Stimulated activated CD4-positive, alpha-beta T cell treated with anti-CD3 and anti-CD28 coated beads, TNF-alpha, amount 100 ng/mL, for 48 hours (primary cell): Measurements from ENCODE around the gene ST3GAL2.
A peak's percentile ranks its signal among the peaks of the same experiment; 100 is the strongest.
"Not testable (repeated sequence)": the region's sequence is repeated elsewhere in the genome, so short reads cannot be mapped to it uniquely, and the experiment has no call there.

Experiments used
- DNase-seq, 3 donors: peaks; one replicate each; pipeline ENCODE4 v3.0.0-alpha.2; 2020; ENCODE audit warnings: low read depth in 3 of 3

The ST3GAL2 gene

GRCh38 chr16:70386289-70386986, 52.5 kb downstream of the ST3GAL2 start:
- not testable (repeated sequence) for DNase-seq

GRCh38 chr16:70383421-70383960, 55.4 kb downstream of the ST3GAL2 start:
- no peak for DNase-seq

GRCh38 chr16:70381604-70382342, 57.1 kb downstream of the ST3GAL2 start:
- peak in 1 of 3 donors; percentile 41 for DNase-seq

GRCh38 chr16:70380919-70381603, 57.8 kb downstream of the ST3GAL2 start:
- peak; percentile 92 to 96 (median 94) for DNase-seq

- DNase-seq = peak; percentile 68 to 80 (median 72)
Observed at GRCh38 chr16:70380248-70380918, 58.5 kb downstream of the ST3GAL2 start.

DNA sequence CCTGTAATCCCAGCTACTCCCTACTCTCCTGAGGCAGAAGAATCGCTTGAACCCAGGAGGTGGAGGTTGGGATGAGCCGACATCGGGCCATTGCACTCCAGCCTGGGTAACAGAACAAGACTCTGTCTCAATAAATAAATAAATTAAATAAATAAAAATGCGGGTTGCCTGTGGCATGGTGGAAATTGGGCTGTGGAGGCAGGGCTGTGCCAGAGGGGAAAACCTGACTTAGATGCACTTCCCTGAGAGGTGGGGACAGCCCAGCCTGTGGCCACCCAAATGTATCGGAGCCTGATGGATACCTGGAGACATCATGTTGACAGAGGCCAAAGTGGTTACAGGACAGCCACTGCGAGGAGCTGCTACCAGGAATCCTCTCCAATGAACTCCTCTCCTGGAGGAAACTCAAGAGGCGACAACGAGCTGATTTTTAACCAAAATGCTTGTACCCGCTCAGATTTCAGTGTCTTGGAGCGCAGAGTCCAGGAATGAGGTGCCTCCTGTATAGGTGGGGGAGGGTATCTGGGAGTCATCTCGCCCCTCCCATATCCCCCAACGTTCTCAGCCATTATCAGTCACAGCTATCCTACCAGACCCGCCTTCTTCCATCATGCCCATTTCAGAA, 59.9 kb downstream of the ST3GAL2 start:
- no peak for DNase-seq

DNA sequence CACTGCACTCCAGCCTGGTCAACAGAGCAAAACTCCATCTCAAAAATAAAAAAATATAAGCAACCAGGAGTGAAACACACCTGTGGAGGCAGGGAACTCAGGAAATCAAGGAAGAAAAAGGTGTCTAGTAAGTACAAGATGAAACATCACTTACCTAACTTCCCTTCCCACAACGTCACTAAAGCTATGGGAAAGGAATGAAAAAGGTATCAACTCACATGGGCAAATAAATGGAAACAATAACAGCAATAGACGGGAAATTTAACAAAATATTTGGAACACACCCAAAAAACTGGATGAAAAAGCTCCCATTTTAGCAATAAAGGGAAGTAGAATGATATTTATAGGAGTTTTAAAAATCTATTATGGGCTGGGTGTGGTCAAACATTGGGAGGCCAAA, 61.1 kb downstream of the ST3GAL2 start:
- no peak for DNase-seq

DNA sequence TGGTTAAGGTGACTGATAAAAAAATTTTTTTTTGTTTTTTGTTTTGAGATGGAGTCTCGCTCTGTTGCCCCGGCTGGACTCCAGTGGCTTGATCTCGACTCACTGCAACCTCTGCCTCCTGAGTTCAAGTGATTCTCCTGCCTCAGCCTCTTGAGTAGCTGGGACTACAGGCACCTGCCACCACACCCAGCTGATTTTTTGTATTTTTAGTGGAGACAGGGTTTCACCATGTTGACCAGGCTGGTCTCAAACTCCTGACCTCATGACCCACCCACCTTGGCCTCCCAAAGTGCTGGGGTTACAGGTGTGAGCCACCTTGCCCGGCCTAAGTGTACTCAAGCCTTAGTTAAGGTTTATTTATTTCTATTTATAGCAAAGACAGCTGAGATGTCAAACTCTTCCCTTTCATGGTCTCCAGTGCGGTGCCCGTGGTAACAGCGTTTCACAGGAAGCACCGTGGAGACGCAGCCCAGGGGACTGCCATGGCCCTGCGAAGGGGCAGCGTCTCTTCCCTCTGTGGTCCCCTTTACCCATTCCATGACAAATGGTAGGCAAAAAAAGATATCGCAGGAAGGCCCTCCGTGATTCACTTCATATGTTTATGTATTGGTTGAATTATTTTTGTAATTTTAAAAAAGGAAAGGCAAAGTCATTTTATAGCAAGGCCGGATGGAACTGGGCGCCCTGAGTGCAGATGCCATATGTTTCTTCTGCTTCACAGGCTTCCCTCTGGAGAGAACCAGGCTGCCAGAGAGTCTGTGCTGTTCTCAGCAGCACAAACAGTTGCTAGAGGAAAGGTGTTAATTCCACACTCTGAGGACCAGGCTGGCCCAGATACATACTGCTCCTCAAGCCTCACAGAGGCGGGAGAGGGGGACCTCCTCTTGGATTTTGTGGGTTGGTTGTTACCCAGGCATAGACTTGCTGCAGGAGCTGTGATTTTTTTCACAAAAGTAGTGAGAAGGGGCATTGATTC, 63.0 kb downstream of the ST3GAL2 start:
- DNase-seq = no peak

- no peak for DNase-seq
Observed at GRCh38 chr16:70374213-70374612, 64.7 kb downstream of the ST3GAL2 start.

DNA sequence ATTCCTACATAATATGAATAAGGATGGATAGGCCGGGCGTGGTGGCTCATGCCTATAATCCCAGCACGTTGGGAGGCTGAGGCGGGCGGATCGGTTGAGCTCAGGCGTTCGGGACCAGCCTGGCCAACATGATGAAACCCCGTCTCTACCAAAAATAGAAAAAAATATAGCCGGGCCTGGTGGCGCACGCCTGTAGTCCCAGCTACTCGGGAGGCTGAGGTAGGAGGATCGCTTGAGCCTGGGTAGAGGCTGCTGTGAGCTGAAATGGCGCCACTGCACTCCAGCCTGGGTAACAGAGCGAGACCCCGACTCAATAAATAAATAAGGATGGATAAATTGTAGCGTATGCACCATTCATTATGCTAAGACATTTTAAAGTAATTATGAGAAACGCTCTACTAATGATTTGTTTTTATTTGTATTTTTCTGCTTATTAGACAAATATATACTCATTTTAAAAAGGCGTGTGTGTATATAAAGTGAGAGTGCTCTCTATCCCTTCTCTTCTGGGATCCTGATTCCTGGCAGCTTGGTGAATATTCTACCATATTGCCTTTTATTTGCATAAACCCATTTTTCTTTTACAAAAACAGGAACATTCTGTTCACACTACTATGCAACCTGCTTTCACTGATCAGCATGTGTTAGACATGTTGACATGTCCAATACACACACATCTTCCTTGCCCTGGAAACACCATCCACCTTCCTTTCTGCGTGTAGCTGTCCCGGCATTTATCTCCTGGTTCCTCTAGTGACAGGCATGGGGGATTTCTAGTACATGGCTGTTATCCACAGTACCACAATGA, 65.8 kb downstream of the ST3GAL2 start:
- no peak for DNase-seq

DNA sequence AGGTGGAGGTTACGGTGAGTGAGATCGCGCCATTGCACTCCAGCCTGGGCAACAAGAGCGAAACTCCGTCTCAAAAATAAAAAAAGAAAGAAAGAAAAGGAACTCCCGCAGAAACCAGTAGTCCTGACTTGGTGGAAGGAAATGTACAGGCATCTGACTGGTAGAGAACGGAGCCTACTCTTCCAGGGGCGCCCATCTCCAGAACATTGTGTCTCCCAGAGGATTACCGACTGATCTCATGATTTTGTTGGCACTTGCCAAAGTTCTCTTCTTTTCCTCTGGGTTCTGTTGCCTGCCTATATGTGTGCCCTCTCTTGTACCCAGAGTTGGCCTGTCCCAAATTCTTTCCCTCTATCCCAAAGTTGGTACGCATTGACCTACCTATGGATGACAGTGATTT, 68.0 kb downstream of the ST3GAL2 start:
- DNase-seq = no peak

- not testable (repeated sequence) for DNase-seq
Observed at GRCh38 chr16:70370145-70370544, 68.8 kb downstream of the ST3GAL2 start.

- no peak for DNase-seq
Observed at GRCh38 chr16:70364399-70364798, 74.5 kb downstream of the ST3GAL2 start.

- no peak for DNase-seq
Observed at GRCh38 chr16:70359552-70359951, 79.3 kb downstream of the ST3GAL2 start.

- no peak for DNase-seq
Observed at GRCh38 chr16:70349783-70350182, 89.1 kb downstream of the ST3GAL2 start.

DNA sequence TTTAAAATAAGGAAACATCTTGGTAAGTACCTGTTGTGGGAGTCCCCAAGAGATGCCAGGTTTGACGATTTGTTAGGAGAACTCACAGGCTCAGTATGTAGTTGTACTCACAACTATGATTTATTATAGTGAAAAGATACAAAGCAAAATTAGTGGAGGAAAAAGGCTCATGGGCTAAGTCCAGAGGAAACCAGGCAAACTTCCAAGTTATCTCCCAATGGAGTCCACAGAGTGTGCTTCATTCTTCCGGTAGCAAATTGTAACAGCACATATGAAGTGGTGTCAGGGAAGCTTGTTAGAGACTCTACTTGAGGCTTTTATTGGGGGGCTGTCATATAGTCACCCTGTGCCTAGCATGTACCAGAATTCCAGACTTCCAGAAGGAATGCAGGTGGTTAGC, 89.9 kb downstream of the ST3GAL2 start:
- DNase-seq = no peak

DNA sequence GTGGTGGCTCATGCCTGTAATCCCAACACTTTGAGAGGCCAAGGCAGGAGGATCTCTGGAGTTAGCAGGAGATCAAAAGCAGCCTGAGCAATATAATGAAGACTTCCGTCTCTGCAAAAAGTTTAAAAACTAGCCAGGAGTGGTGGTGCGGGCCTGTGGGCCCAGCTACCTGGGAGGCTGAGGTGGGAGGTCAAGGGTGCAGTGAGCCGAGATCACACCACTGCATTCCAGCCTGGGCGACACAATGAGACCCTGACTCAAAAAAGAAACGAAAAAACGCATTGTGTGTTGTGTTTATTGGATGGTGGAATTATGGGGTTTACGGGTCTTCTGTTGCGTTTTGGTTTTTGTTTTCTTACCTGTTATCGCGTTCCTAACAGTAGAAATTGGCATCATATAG, 93.1 kb downstream of the ST3GAL2 start:
- DNase-seq = no peak

GRCh38 chr16:70342016-70342415, 96.9 kb downstream of the ST3GAL2 start:
- DNase-seq = no peak

GRCh38 chr16:70341600-70341999, 97.3 kb downstream of the ST3GAL2 start:
- DNase-seq = no peak
